Activated CD4-positive, alpha-beta T cell treated with anti-CD3 and anti-CD28 coated beads, Interleukin-2, amount 50 U/mL, for 24 hours (primary cell): ENCODE measurements around the gene BDH1.
"Not testable (repeated sequence)": the region's sequence is repeated elsewhere in the genome, so short reads cannot be mapped to it uniquely, and the experiment has no call there.

Experiments used
- DNase-seq, 2 donors: peaks; one replicate each; pipeline ENCODE4 v3.0.0-alpha.2; 2020; ENCODE audit warnings: low read depth in 1 of 2, low spot score in 1 of 2

BDH1 gene

GRCh38 chr3:197555281-197556261, at the start of gene BDH1:
Gene BDH1, minus strand, starts transcription at chr3:197555968. Its CDS starts 9,525 bp downstream, at chr3:197546443.
- DNase-seq = peak; percentile 47 to 50

- no peak for DNase-seq
These were observed 47.7 kb upstream of the BDH1 start for GRCh38 chr3:197603317-197603933.

- DNase-seq = not testable (repeated sequence)
These were observed 46.6 kb upstream of the BDH1 start for GRCh38 chr3:197602351-197602750.

- not testable (repeated sequence) for DNase-seq
These were observed 45.7 kb upstream of the BDH1 start for GRCh38 chr3:197601566-197601840.

- DNase-seq = no peak
These were observed 45.2 kb upstream of the BDH1 start for GRCh38 chr3:197600796-197601565.

GRCh38 chr3:197599089-197599765, 43.5 kb upstream of the BDH1 start:
- DNase-seq = peak; percentile 54 to 77

GRCh38 chr3:197598404-197598980, 42.7 kb upstream of the BDH1 start:
- DNase-seq = no peak

GRCh38 chr3:197597335-197597734, 41.6 kb upstream of the BDH1 start:
- no peak for DNase-seq

- no peak for DNase-seq
These were observed 39.9 kb upstream of the BDH1 start for GRCh38 chr3:197595470-197596185.

GRCh38 chr3:197593046-197593380, 37.2 kb upstream of the BDH1 start:
- DNase-seq = no peak

GRCh38 chr3:197592361-197593045, 36.7 kb upstream of the BDH1 start:
- DNase-seq = no peak

- DNase-seq = no peak
These were observed 36.0 kb upstream of the BDH1 start for GRCh38 chr3:197591816-197592215.

GRCh38 chr3:197590313-197590962, 34.7 kb upstream of the BDH1 start:
- DNase-seq = no peak

- DNase-seq = no peak
These were observed 33.8 kb upstream of the BDH1 start for GRCh38 chr3:197589545-197589944.

- not testable (repeated sequence) for DNase-seq
These were observed 31.0 kb upstream of the BDH1 start for GRCh38 chr3:197586768-197587167.

- DNase-seq = no peak
These were observed 30.4 kb upstream of the BDH1 start for GRCh38 chr3:197586181-197586580.

- DNase-seq = no peak
These were observed 29.0 kb upstream of the BDH1 start for GRCh38 chr3:197584733-197585132.

GRCh38 chr3:197583371-197583770, 27.6 kb upstream of the BDH1 start:
- no peak for DNase-seq

GRCh38 chr3:197580253-197580691, 24.5 kb upstream of the BDH1 start:
- no peak for DNase-seq
